ENCODE results near the gene SPPL2C.
A peak's percentile ranks its signal among the peaks of the same experiment; 100 is the strongest.

SPPL2C gene

DNA sequence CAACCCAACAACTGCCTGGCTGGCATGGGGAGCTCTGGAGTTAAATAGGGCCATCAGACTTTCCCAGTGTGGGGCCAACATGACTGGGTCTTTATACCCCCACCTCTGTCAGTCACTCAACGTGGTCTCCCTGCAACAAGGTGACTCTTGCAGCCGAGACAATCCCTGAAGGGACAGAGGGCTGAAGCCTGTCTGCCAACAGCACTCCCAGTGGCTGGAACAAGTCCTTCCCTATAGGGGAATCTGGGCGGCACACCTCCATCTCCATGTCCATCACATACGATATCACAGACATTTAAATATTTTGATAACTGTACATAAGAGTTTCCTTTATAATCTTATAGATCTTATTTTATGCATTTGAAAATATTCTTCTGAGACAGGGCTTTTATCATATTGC, 44.9 kb downstream of the SPPL2C start:
- DNase-seq = no peak

DNA sequence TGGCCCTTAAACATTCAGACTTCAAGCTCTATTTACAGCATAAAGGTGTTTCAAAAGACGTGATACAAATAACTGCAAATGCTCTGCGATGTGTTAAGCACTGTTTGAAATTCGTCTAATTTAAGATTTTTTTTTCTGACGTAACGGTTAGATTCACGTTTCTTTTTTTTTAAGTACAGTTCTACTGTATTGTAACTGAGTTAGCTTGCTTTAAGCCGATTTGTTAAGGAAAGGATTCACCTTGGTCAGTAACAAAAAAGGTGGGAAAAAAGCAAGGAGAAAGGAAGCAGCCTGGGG, 49.0 kb downstream of the SPPL2C start:
- no peak for DNase-seq

DNA sequence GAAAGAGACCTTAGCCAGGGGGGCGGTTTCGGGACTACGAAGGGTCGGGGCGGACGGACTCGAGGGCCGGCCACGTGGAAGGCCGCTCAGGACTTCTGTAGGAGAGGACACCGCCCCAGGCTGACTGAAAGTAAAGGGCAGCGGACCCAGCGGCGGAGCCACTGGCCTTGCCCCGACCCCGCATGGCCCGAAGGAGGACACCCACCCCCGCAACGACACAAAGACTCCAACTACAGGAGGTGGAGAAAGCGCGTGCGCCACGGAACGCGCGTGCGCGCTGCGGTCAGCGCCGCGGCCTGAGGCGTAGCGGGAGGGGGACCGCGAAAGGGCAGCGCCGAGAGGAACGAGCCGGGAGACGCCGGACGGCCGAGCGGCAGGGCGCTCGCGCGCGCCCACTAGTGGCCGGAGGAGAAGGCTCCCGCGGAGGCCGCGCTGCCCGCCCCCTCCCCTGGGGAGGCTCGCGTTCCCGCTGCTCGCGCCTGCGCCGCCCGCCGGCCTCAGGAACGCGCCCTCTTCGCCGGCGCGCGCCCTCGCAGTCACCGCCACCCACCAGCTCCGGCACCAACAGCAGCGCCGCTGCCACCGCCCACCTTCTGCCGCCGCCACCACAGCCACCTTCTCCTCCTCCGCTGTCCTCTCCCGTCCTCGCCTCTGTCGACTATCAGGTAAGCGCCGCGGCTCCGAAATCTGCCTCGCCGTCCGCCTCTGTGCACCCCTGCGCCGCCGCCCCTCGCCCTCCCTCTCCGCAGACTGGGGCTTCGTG, 49.5 kb downstream of the SPPL2C start, which contains the start of gene MAPT:
TSS of gene MAPT (plus strand) at position 533 of the 763 bp plus-strand sequence. CDS start 67,784 bp downstream, outside the sequence.
- peak; percentile 95 for DNase-seq

DNA sequence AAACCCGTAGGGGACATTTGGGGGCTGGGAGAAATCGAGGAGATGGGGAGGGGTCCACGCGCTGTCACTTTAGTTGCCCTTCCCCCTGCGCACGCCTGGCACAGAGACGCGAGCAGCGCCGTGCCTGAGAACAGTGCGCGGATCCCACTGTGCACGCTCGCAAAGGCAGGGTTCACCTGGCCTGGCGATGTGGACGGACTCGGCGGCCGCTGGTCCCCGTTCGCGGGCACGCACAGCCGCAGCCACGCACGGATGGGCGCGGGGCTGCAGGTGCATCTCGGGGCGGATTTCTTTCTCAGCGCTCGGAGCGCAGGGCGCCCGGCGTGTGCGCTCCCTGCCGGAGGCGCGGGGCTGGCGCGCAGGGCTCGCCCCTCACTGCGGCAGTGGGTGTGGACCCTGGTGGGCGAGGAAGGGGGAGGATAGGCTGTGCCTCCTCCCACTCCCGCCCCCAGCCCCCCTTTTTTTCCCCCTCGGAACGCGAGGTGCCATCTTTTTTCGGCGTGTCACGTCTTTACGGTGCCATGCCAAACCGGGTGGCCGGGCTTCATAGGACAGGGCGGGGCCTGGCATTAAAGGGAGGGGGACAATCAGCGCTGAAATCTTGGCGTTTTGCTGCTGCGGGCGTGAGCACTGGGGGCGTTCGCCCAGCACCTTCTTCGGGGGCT, 50.8 kb downstream of the SPPL2C start:
- DNase-seq = peak; percentile 87

DNA sequence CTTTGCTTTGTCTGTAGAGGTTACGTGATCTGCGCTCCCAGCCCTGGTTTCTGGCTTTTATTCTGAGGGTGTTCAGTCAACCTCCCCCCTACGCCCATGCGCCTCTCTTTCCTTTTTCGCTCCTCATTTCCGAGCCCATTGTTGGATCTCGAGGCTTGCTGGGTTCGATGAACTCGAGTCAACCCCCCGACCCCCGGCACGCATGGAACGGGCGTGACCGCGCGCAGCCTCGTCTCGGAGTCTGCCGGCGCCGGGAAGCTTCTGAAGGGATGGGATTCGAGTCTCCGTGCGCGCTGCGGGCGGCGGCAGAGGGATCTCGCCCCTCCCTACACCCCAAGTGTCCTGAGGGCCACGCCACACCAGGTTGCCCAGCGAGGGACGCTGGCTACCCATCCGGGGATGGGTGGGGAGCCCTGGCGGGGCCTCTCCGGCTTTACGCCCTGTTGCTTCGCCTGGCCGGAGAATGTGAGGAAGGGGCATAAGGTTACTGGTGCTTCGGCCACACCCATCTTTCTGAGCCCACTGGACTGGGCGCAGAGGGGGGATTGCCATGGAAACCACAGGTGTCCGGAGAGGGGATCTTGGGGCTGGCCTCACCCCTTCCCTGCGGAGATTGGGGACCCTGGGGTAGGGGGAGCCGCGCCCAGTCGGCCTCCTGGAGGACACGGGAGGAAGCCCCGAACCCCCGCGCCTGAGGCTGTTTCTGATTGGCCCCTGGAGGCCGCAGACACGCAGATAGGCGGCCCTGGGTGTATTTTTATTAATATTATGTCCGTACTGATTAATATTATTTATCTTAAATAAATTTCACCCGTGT, 51.5 kb downstream of the SPPL2C start:
- peak; percentile 35 for DNase-seq

All from NCI-H1092 (cell line).